ENCODE results near the gene EPHB2.

DNA sequence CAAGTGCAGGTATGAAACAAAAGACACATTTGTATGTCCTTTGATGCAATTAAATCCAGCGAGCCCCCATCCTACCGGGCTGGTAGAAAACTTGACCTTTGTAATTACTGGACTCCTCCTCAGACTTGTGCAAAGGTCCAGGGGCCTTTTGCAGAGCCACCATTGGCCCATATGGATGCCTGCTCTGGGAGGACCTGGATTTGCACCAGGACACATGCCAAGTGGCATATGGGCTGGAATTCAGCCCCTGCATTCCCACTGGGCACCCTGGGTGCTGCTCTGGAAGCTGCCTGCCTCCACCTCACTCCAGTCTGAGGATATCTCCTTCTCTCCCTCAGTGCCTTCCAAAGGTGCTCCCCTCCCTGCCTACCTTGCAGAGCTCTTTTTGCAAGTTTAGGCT, 226.0 kb downstream of the EPHB2 start:
- TF ChIP-seq POLR2AphosphoS5 (IDR thresholded peaks at IDR 0.05; ENCODE audit: borderline replicate concordance, low read depth, low read length): no peak
- no peak for TF ChIP-seq EZH2 (IDR thresholded peaks at IDR 0.05)

Data from SK-N-MC (cell line).